Loucy (cell line): Measurements from ENCODE around the gene SDK2.

Experiments used
- H2AFZ ChIP-seq: fragments of 200-600 bp; sonication (generic); 2 replicates; pipeline ENCODE4 v1.6.0; 2016; ENCODE audit warnings: antibody characterized with exemption, mild to moderate bottlenecking, low read length, moderate library complexity
- H3F3A ChIP-seq: fragments of 200-600 bp; 2 replicates; pipeline ENCODE4 v1.6.0; 2016; ENCODE audit warnings: antibody characterized with exemption, low read depth, mild to moderate bottlenecking
- H3K27me3 ChIP-seq: fragments of 200-600 bp; sonication (generic); 2 replicates; pipeline ENCODE4 v1.6.1; 2014; ENCODE audit warnings: low read length, mild to moderate bottlenecking; ENCODE audit not compliant: insufficient read depth, poor library complexity, severe bottlenecking
- H3K36me3 ChIP-seq: fragments of 200-600 bp; sonication (generic); 2 replicates; pipeline ENCODE4 v1.6.1; 2016; ENCODE audit warnings: low read length; ENCODE audit not compliant: insufficient read depth
- H3K4me1 ChIP-seq: fragments of 200-600 bp; sonication (generic); 2 replicates; pipeline ENCODE4 v1.5.1; 2014; ENCODE audit warnings: low read length, mild to moderate bottlenecking; ENCODE audit not compliant: insufficient read depth, poor library complexity, severe bottlenecking
- H3K4me2 ChIP-seq: fragments of 200-600 bp; sonication (generic); 2 replicates; pipeline ENCODE4 v1.6.0; 2014; ENCODE audit warnings: antibody characterized with exemption, low read length, low read depth, mild to moderate bottlenecking; ENCODE audit not compliant: poor library complexity, severe bottlenecking
- H3K4me3 ChIP-seq: fragments of 200-600 bp; sonication (generic); 2 replicates; pipeline ENCODE4 v1.5.1; 2014; ENCODE audit warnings: low read length, mild to moderate bottlenecking, mixed read lengths; ENCODE audit not compliant: poor library complexity, severe bottlenecking
- H3K79me2 ChIP-seq: fragments of 200-600 bp; sonication (generic); 2 replicates; pipeline ENCODE4 v1.6.1; 2014; ENCODE audit warnings: low read length; ENCODE audit not compliant: insufficient read depth
- H3K9ac ChIP-seq: fragments of 200-600 bp; sonication (generic); 2 replicates; pipeline ENCODE4 v1.6.0; 2014; ENCODE audit warnings: mild to moderate bottlenecking, low read depth, low read length, moderate library complexity; ENCODE audit not compliant: poor library complexity, severe bottlenecking
- H3K9me2 ChIP-seq: fragments of 200-600 bp; sonication (generic); replicated peaks from 2 replicates; pipeline ENCODE4 v1.6.1; 2016; ENCODE audit warnings: low read depth, low read length, mixed read lengths
- H3K9me3 ChIP-seq: fragments of 200-600 bp; sonication (generic); 2 replicates; pipeline ENCODE4 v1.6.1; 2014; ENCODE audit warnings: mild to moderate bottlenecking, antibody characterized with exemption, low read length, low read depth; ENCODE audit not compliant: insufficient read depth
- H4K20me1 ChIP-seq: fragments of 200-600 bp; sonication (generic); 2 replicates; pipeline ENCODE4 v1.6.0; 2014; ENCODE audit warnings: antibody characterized with exemption, low read length, mild to moderate bottlenecking; ENCODE audit not compliant: insufficient read depth, poor library complexity, severe bottlenecking
- EZH2phosphoT487 ChIP-seq: fragments of 200-600 bp; IDR thresholded peaks from 2 replicates; pipeline ENCODE4 v1.6.1; 2018; ENCODE audit warnings: antibody characterized with exemption, mild to moderate bottlenecking, moderate library complexity, borderline replicate concordance
- TF ChIP-seq, protein P1 (sequence below): fragments of 200-600 bp; sonication (generic); conservative IDR thresholded peaks from 2 replicates; pipeline ENCODE4 v1.5.1; 2014; ENCODE audit warnings: mild to moderate bottlenecking, antibody characterized with exemption, low read length

The SDK2 gene

DNA sequence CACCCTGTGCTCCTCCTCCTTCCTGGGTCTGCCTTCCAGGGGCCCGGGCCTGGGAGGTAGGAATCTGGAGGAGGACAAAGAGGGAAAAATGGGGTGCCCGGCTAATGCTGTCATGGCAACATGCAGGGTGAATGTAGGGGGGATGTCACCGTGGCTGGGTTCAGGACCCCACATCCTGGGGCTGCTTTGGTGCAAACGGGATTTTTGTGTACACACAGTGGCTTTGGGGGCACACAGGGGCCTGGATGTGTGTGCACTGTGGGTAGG is 295.5 kb downstream of the SDK2 start:
- no peaks in the 10 kb centered on the region for H3F3A ChIP-seq
- no peaks in the 10 kb centered on the region; the same call in 1 of the 2 replicates for H3K36me3 ChIP-seq
- no peak overlapping the region for H3K9ac ChIP-seq
- H3K9me3 ChIP-seq: no peaks in the 10 kb centered on the region
- no peak overlapping the region for H3K4me3 ChIP-seq
- no peak for TF ChIP-seq EZH2phosphoT487
- TF ChIP-seq, protein P1, sequence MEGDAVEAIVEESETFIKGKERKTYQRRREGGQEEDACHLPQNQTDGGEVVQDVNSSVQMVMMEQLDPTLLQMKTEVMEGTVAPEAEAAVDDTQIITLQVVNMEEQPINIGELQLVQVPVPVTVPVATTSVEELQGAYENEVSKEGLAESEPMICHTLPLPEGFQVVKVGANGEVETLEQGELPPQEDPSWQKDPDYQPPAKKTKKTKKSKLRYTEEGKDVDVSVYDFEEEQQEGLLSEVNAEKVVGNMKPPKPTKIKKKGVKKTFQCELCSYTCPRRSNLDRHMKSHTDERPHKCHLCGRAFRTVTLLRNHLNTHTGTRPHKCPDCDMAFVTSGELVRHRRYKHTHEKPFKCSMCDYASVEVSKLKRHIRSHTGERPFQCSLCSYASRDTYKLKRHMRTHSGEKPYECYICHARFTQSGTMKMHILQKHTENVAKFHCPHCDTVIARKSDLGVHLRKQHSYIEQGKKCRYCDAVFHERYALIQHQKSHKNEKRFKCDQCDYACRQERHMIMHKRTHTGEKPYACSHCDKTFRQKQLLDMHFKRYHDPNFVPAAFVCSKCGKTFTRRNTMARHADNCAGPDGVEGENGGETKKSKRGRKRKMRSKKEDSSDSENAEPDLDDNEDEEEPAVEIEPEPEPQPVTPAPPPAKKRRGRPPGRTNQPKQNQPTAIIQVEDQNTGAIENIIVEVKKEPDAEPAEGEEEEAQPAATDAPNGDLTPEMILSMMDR: no peak
- H3K4me1 ChIP-seq: no peaks in the 10 kb centered on the region
- no peaks in the 10 kb centered on the region for H3K79me2 ChIP-seq
- H4K20me1 ChIP-seq: no peaks in the 10 kb centered on the region
- H3K27me3 ChIP-seq: no peaks in the 10 kb centered on the region
- no peak overlapping the region for H3K4me2 ChIP-seq
- no peaks in the 10 kb centered on the region for H3K9me2 ChIP-seq
- no peak overlapping the region for H2AFZ ChIP-seq

GRCh38 chr17:73348018-73348828 is 296.0 kb downstream of the SDK2 start:
- Histone ChIP-seq H2AFZ (no peak overlapping the region), H3K9ac (no peak overlapping the region), H4K20me1 (no peaks in the 10 kb centered on the region), H3K36me3 (no peaks in the 10 kb centered on the region; the same call in 1 of the 2 replicates), H3F3A (no peaks in the 10 kb centered on the region), H3K9me2 (no peaks in the 10 kb centered on the region), H3K27me3 (no peaks in the 10 kb centered on the region), H3K9me3 (no peaks in the 10 kb centered on the region), H3K4me3 (no peak overlapping the region), H3K79me2 (no peaks in the 10 kb centered on the region), H3K4me2 (no peak overlapping the region), H3K4me1 (no peaks in the 10 kb centered on the region)
- TF ChIP-seq, protein P1: no peak
- no peak for TF ChIP-seq EZH2phosphoT487

DNA sequence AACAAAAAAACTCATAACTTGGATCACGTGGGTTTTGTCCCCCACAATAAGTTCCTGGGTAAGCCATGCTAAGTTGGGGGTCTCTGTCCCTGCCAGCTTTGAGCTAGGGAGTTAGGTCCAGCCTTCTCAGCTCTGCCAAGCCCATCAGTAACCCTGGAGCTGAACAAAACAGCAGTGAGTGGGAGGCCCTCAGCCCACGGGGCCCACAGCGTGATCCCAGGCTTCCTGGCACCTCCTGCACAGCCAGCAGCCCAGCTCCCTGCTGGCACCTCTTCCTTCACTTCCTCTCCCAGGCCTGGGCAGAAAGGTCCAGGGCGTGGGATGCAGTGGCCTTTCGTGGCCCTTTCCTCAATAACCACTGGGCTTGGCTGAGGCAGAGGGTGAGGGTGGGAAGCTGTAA is 296.9 kb downstream of the SDK2 start:
- no peaks in the 10 kb centered on the region for H3K27me3 ChIP-seq
- no peak overlapping the region for H2AFZ ChIP-seq
- no peaks in the 10 kb centered on the region for H3K9me3 ChIP-seq
- TF ChIP-seq, protein P1: no peak
- no peak for TF ChIP-seq EZH2phosphoT487
- H4K20me1 ChIP-seq: no peaks in the 10 kb centered on the region
- no peak overlapping the region for H3K4me2 ChIP-seq
- H3K9ac ChIP-seq: no peak overlapping the region
- no peaks in the 10 kb centered on the region for H3K4me1 ChIP-seq
- H3K9me2 ChIP-seq: no peaks in the 10 kb centered on the region
- H3K36me3 ChIP-seq: no peaks in the 10 kb centered on the region; the same call in 1 of the 2 replicates
- no peaks in the 10 kb centered on the region for H3K79me2 ChIP-seq
- H3F3A ChIP-seq: no peaks in the 10 kb centered on the region
- H3K4me3 ChIP-seq: no peak overlapping the region
